C4-2B (cell line): ENCODE measurements around the gene PLGRKT.

Experiments
- ZFX ChIP-seq: fragments of 450-650 bp; IDR thresholded peaks from 2 replicates; pipeline ENCODE4 v1.6.1; 2017
- TF ChIP-seq, protein P1 (sequence below): fragments of 450-650 bp; conservative IDR thresholded peaks from 2 replicates; pipeline ENCODE4 v1.5.1; 2017; ENCODE audit warnings: mild to moderate bottlenecking

DNA sequence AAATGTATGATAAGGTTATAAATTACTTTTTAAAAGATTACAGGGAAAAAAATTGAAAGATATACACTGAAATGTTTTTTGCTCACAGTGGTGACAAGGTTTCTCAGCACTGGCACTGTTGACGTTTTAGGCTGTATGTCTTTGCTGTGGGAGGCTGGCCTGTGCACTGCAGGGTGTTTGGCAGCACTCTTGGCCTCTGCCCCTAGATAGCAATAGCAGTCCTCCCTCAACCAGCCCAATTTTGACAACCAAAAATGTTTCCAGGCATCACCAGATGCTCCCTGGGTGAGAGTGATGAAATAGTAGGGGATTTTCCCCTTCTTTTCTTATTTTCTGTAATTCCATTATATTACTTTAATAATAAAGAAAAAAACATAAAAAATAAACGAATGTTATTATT is 15.9 kb upstream of the PLGRKT start:
- TF ChIP-seq, protein P1, sequence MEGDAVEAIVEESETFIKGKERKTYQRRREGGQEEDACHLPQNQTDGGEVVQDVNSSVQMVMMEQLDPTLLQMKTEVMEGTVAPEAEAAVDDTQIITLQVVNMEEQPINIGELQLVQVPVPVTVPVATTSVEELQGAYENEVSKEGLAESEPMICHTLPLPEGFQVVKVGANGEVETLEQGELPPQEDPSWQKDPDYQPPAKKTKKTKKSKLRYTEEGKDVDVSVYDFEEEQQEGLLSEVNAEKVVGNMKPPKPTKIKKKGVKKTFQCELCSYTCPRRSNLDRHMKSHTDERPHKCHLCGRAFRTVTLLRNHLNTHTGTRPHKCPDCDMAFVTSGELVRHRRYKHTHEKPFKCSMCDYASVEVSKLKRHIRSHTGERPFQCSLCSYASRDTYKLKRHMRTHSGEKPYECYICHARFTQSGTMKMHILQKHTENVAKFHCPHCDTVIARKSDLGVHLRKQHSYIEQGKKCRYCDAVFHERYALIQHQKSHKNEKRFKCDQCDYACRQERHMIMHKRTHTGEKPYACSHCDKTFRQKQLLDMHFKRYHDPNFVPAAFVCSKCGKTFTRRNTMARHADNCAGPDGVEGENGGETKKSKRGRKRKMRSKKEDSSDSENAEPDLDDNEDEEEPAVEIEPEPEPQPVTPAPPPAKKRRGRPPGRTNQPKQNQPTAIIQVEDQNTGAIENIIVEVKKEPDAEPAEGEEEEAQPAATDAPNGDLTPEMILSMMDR, result no peak
- TF ChIP-seq ZFX, result no peak
